ENCODE results near the gene STARD3.

The STARD3 gene

DNA sequence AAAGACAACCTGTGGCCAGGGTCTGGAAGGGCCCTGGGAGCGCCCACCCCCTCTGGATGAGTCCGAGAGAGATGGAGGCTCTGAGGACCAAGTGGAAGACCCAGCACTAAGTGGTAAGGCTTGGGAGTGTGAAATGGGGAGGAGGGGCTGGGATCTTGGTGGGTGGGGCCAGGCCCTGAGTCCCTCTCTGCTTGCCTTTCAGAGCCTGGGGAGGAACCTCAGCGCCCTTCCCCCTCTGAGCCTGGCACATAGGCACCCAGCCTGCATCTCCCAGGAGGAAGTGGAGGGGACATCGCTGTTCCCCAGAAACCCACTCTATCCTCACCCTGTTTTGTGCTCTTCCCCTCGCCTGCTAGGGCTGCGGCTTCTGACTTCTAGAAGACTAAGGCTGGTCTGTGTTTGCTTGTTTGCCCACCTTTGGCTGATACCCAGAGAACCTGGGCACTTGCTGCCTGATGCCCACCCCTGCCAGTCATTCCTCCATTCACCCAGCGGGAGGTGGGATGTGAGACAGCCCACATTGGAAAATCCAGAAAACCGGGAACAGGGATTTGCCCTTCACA is 1.2 kb upstream of the STARD3 start:
- peaks cover 12% of the 10 kb centered on the region for H3K27me3 Mint-ChIP-seq
- H3K36me3 Mint-ChIP-seq (ENCODE audit: low read depth) = no peaks in the 10 kb centered on the region
- no peak overlapping the region for H3K27ac Mint-ChIP-seq
- H3K4me1 Mint-ChIP-seq (ENCODE audit: low read depth) = peaks cover 43% of the 10 kb centered on the region
- H3K4me3 Mint-ChIP-seq = no peak overlapping the region
- H3K9me3 Mint-ChIP-seq = no peaks in the 10 kb centered on the region

DNA sequence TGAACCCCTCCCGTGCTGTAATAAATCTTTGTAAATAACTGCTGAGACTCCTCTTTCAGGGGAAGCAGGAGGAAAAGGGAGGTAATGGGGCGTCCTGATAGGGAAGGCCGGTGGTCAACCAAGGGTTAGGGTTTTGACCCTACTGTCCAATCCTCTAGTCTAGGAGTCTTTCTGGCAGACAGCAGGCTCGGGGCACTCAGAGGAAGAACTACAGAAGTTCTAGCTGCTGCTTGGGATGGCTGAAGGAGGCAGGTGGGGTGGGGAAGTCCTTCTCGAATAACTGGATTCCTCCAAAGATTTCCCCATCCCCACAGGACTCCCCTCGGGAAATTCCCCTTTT is 387 bp upstream of the STARD3 start:
- Mint-ChIP-seq H3K9me3 (no peaks in the 10 kb centered on the region), H3K4me1 (ENCODE audit: low read depth) (peaks cover 49% of the 10 kb centered on the region), H3K27me3 (peaks cover 5% of the 10 kb centered on the region), H3K36me3 (ENCODE audit: low read depth) (no peaks in the 10 kb centered on the region), H3K4me3 (peak overlapping the region; percentile 91), H3K27ac (peak overlapping the region; percentile 68)

DNA sequence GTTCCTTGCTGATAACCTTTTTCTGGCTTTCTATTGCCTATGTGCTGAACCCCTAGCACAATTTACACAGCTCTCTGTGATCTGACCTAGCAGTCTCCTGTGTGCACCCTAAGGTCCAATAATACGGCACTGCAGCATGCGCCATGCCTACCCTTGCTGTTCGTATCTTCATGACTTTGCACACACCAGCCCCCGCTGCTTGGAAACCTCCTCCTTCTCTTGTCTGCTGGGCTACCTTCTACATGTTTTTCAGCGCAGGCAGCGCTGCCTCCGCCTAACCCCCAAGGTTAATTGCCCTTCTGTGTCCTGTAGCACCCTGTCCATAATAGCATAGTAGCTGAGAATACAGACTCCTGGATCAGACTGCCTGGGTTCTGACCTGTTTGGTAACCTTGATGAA is 1.4 kb downstream of the STARD3 start:
- no peaks in the 10 kb centered on the region for H3K36me3 Mint-ChIP-seq (ENCODE audit: low read depth)
- H3K9me3 Mint-ChIP-seq = no peaks in the 10 kb centered on the region
- no peak overlapping the region for H3K27ac Mint-ChIP-seq

DNA sequence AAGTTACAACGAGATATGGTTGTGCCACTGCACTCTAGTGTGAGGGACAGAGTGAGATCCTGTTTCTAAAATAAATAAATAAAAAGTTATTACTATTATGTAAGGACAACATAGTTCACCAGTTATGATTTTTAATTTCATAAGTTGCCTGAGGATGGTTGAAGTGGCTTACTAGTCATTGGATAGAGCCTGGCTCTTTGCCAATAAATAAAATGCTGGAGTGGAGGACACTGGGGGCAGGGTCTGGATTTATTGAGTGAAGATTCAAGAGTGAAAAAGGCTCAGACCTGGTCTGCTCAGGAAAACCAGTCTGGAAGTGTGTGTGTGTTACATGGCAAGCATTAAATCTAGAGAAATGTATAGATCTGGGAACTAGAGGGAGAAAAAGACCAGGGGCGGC is 2.1 kb downstream of the STARD3 start:
- H3K27ac Mint-ChIP-seq = no peak overlapping the region
- H3K4me3 Mint-ChIP-seq = peak overlapping the region; percentile 19

More for the DNA sequence above, 1.4 kb downstream of the STARD3 start:
- H3K4me1 Mint-ChIP-seq (ENCODE audit: low read depth) = peaks cover 64% of the 10 kb centered on the region
- peak overlapping the region; percentile 91 for H3K4me3 Mint-ChIP-seq
- no peaks in the 10 kb centered on the region for H3K27me3 Mint-ChIP-seq

DNA sequence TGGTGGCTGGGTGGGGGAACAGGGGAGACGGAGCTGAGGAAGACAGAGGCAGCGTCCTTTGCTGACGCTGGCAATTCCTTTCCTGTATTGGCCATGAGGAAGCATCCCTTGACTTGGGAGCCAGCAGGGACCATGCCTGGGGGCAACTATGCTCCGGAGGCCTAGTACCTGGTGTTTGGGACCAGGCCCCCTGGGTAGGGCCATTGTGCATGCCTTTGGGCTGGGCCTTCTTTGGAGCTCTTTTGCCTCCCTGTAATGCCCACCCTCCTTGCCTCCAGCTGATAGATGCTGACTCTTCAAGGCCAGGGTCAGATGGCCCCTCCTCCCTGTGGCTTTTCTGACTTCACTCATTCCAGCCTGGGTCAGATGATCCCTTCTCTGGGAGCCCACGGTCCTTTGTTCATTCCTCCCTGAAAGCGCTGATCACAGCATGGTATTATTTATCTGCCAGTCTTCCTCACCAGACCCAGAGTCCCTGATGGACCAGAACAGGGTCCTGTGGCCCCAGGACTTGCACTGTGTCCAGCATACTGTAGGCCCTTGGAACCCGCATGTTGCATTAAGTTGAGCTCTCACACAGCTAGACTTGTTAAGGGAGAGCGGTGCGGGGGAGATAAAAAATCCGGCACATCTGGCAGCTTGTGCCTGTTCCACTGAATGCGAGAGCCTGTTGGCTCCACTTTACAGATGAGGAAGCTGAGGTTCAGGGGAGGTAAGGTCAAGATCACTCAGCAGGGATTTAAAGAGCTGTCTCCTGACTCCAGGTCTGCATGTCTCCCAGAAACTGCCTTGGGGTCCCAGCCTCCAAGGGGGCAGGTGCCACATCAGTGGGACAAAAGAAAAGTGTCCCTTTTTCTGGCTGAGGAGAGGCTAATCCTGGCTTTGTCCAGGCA is 2.9 kb downstream of the STARD3 start:
- H3K36me3 Mint-ChIP-seq (ENCODE audit: low read depth) = peaks cover under 1% of the 10 kb centered on the region
- peak overlapping the region; percentile 19 for H3K4me3 Mint-ChIP-seq
- peak overlapping the region; percentile 29 for H3K27ac Mint-ChIP-seq

More for the DNA sequence above, 2.1 kb downstream of the STARD3 start:
- no peaks in the 10 kb centered on the region for H3K36me3 Mint-ChIP-seq (ENCODE audit: low read depth)
- no peaks in the 10 kb centered on the region for H3K9me3 Mint-ChIP-seq
- peaks cover 72% of the 10 kb centered on the region for H3K4me1 Mint-ChIP-seq (ENCODE audit: low read depth)
- no peaks in the 10 kb centered on the region for H3K27me3 Mint-ChIP-seq

DNA sequence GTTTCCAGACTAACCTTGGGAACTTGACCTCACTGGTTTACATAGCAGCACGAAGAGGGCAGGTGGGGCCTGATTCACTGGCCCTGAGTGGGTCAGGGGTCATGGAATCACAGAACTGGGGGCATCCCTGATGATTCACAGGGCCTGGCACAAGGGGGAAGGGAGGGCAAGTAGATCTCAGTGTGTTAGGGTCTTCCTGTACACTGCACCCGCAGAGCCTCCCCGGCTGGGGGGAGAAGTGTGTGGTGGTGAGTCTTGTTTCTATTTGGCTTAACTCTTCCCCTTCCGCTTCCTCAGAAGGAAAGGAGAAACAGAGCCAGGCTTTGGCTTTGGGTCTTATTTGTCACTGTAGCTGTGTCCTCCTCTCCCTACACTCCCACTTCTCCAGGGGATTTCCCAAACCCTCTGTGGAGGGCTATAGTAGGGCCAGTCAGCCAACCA is 3.7 kb downstream of the STARD3 start:
- no peaks in the 10 kb centered on the region for H3K27me3 Mint-ChIP-seq
- no peaks in the 10 kb centered on the region for H3K9me3 Mint-ChIP-seq
- H3K27ac Mint-ChIP-seq = peak overlapping the region; percentile 38
- H3K36me3 Mint-ChIP-seq (ENCODE audit: low read depth) = peaks cover 8% of the 10 kb centered on the region
- no peak overlapping the region for H3K4me3 Mint-ChIP-seq
- peaks cover 85% of the 10 kb centered on the region for H3K4me1 Mint-ChIP-seq (ENCODE audit: low read depth)

More for the DNA sequence above, 2.9 kb downstream of the STARD3 start:
- H3K27me3 Mint-ChIP-seq = no peaks in the 10 kb centered on the region
- H3K9me3 Mint-ChIP-seq = no peaks in the 10 kb centered on the region
- H3K4me1 Mint-ChIP-seq (ENCODE audit: low read depth) = peaks cover 77% of the 10 kb centered on the region

DNA sequence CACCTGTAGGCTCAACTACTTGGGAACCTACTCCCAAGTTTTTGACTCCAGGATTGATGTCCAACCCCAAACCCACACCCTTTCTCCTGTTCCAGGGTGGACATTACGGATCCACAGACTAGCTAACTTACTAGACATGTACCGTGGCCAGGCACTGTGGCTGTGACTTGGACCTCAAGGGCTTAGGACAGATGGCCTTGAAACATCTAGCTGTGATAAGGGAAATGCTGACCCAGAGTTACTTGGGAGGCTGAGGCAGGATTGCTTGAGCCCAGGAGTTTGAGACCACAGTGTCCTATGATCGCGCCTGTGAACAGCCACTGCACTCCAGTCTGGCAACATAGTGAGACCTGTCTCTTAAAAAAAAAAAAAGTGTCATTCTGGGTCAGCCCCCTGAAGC is 4.2 kb downstream of the STARD3 start:
- Mint-ChIP-seq H3K27ac (no peak overlapping the region), H3K4me1 (ENCODE audit: low read depth) (peaks cover 85% of the 10 kb centered on the region), H3K9me3 (no peaks in the 10 kb centered on the region), H3K27me3 (no peaks in the 10 kb centered on the region), H3K4me3 (no peak overlapping the region), H3K36me3 (ENCODE audit: low read depth) (peaks cover 8% of the 10 kb centered on the region)

DNA sequence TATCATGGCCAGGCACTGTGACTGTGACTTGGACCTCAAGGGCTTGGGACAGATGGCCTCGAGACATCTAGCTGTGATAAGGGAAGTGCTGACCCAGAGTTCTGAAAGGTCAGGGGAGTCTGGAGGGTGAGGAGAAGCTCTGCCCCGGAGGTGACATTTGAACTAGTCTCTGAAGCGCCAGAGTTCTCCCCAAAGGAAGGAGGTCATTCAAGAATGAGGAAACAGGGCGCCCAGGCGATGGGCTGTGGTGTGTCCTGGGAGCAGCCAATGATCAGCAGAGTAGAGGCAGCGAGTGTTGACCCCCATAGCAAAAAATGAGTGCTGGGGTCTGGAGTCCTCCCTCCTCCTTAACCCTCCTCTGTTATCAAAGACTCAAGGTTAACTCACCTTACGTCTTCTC is 4.9 kb downstream of the STARD3 start:
- H3K4me3 Mint-ChIP-seq = no peak overlapping the region

DNA sequence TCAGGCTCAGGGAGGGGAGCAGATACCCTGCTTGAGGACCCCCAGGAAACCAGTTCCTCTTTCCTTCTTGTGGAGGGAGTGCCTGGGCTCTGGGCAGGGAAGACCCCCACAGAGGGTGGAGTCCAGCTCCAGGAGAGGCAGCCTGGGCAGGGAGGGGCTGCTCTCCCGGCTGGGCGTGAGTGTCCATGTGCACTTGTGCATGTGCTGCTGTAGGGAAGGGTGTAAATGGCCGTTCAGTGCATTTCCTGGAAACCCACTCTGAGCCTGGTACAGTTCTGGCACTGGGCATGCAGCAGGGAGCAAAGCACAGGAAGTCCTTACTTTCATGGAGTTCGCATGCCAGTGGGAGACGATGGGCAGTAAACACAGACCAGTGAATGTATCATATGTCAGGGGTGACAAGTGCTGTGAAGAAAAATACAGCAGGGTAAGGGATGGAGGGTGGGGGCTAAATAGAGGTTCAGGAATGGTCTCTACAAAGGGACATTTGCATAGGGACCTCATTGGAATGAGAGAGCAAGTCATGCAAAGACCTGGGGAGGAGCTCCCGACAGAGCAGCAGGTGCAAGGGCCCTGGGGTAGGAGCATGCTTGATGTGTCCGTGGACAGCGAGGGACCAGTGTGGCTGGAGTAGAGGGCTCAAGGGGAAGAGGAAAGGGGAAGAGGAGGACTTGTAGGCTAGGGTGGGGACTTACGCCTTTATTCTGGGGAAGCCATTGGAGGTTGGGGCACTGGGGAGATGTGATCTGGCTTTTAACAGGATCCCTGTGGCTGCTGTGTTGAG is 5.5 kb downstream of the STARD3 start:
- Mint-ChIP-seq H3K4me3 (no peak overlapping the region), H3K4me1 (ENCODE audit: low read depth) (peaks cover 84% of the 10 kb centered on the region), H3K36me3 (ENCODE audit: low read depth) (peaks cover 8% of the 10 kb centered on the region), H3K27ac (peak overlapping the region; percentile 1), H3K27me3 (no peaks in the 10 kb centered on the region), H3K9me3 (no peaks in the 10 kb centered on the region)

More for the DNA sequence above, 4.9 kb downstream of the STARD3 start:
- Mint-ChIP-seq H3K36me3 (ENCODE audit: low read depth) (peaks cover 8% of the 10 kb centered on the region), H3K9me3 (no peaks in the 10 kb centered on the region), H3K27me3 (no peaks in the 10 kb centered on the region), H3K27ac (no peak overlapping the region), H3K4me1 (ENCODE audit: low read depth) (peaks cover 84% of the 10 kb centered on the region)

DNA sequence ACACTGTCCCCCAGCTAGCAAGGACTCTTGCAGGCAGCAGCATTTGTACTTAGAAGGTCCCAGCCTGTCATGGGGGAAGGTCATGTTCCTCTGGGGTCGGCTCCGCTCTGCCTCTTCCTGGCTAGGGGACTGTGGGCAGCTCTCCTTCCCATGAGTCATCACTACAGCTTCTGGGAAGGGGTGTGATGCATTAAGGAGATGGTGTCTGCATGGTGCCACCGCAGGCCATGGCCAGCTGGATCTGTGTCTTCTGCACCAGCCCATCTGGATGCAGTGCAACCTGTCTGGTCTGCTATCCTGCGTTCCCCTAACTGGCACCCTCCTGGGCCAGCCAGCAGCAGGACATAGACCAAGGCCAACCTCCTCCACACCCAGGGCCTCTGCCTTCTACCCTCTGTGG is 6.3 kb downstream of the STARD3 start:
- H3K4me3 Mint-ChIP-seq = no peak overlapping the region
- H3K27ac Mint-ChIP-seq = peak overlapping the region; percentile 8
- H3K36me3 Mint-ChIP-seq (ENCODE audit: low read depth) = peaks cover 8% of the 10 kb centered on the region
- H3K9me3 Mint-ChIP-seq = no peaks in the 10 kb centered on the region
- H3K27me3 Mint-ChIP-seq = no peaks in the 10 kb centered on the region
- H3K4me1 Mint-ChIP-seq (ENCODE audit: low read depth) = peaks cover 77% of the 10 kb centered on the region

DNA sequence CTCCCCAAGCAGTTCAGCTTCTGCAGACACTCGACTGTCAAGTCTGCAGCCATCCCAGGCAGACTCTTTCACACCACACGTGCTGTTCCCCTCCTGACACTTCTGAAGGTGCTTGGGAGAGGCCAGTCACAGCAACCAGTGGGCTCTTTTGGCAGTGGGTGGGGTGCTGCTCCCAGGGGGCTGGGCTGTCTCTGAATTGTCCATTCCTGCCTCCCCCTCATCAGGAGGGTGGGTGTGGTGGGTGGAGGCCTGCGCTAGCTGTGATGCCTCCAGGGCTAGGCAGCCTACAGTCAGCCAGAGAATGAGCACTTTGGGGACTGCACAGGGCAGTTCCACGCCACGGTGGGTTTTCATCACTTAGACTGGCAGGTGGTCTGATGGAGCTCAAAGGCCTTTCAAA is 10.3 kb downstream of the STARD3 start:
- Mint-ChIP-seq H3K27me3 (no peaks in the 10 kb centered on the region), H3K4me3 (no peak overlapping the region), H3K27ac (no peak overlapping the region), H3K4me1 (ENCODE audit: low read depth) (peaks cover 62% of the 10 kb centered on the region), H3K36me3 (ENCODE audit: low read depth) (peaks cover 13% of the 10 kb centered on the region), H3K9me3 (no peaks in the 10 kb centered on the region)

DNA sequence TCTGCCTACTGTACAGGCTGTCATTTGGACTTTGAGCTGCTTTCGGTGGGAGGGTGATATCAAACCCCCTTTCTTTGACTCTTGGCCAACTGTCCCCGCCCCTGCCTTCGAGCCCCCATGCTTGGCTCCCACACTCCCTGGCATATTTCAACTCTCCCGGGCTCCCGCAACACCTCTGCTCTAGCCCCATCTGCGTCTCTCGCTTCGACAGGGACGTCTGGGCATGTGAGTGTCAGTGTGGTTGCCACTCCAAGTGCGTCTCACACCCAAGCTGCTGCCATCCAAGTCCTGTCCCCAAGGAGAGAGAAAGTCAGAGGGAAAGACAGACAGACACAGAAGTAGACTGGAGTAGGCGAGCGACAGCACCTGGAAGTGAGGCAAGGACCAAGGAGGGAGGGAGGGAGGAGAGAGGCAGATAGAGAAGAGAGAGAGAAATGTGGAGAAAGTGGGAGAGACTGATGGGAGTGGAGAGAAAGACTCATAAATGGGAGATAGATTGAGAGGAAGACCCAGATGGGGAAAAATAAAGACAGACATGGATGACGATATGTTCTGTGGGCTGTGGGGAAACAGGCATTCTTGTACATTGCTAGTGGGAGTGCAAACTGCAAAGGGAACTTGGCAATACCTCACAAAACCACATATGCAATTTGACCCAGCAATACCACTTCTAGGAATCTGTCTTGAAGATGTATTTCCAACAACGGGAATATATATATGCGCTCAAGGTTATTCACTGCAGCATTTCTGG is 11.8 kb downstream of the STARD3 start:
- H3K4me3 Mint-ChIP-seq = no peak overlapping the region
- H3K9me3 Mint-ChIP-seq = no peaks in the 10 kb centered on the region
- H3K4me1 Mint-ChIP-seq (ENCODE audit: low read depth) = peaks cover 52% of the 10 kb centered on the region
- no peak overlapping the region for H3K27ac Mint-ChIP-seq
- H3K27me3 Mint-ChIP-seq = no peaks in the 10 kb centered on the region
- H3K36me3 Mint-ChIP-seq (ENCODE audit: low read depth) = peaks cover 13% of the 10 kb centered on the region

DNA sequence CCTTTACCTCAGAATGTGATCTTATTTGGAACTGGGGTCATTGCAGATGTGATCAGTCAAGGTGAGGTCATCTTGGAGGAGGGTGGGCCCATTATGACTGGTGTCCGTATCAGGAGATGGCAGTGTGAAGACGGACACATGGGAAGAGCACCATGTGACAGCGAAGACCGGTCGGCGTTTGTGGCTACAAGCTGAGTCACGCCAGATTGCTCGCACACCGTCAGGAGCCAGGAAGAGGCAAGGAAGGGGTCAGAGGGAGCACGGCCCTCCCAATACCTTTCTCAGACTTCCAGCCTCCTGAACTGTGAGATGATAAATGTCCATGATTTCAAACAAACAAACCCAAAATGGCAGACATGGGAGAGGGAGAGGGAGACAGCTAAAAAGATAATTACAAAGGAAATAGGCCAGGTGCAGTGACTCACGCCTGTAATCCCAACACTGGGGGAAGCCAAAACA is 13.2 kb downstream of the STARD3 start:
- H3K4me1 Mint-ChIP-seq (ENCODE audit: low read depth) = peaks cover 49% of the 10 kb centered on the region
- H3K27ac Mint-ChIP-seq = no peak overlapping the region
- peaks cover 15% of the 10 kb centered on the region for H3K36me3 Mint-ChIP-seq (ENCODE audit: low read depth)
- no peak overlapping the region for H3K4me3 Mint-ChIP-seq
- H3K27me3 Mint-ChIP-seq = no peaks in the 10 kb centered on the region
- H3K9me3 Mint-ChIP-seq = no peaks in the 10 kb centered on the region

DNA sequence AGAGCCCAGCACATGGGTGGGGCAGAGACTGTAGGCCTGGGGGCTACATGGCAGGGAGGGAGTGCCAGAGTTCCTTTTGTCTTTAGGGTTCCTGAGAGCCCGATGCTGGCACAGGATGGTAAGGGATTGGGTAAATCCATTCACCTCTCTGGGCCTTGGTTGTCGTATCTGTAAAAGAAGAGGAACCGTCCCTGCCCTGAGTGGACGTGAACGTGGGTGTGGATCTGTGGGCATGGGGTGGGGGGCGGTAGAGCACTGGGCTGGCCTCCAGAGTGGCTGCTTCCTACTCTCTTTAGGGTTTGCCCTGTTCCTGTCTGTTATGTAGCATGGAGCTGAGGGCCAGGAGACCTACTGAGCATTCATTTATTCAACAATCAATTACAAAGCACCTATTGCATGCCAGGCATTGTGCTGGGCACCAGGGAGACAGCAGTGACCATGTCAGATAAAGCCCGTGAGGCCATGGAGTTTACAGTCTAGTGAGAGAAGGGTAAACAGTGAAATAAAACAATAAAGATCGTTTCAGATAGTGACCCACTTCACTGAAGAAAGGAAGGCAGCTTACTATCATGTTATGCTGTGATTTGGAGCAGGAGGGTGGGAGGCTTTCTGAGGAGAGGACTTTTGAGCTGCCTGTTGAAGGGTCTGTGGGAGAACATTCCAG is 15.1 kb downstream of the STARD3 start:
- Mint-ChIP-seq H3K9me3 (no peaks in the 10 kb centered on the region), H3K4me1 (ENCODE audit: low read depth) (peaks cover 43% of the 10 kb centered on the region), H3K27ac (no peak overlapping the region), H3K4me3 (no peak overlapping the region), H3K27me3 (no peaks in the 10 kb centered on the region), H3K36me3 (ENCODE audit: low read depth) (peaks cover 16% of the 10 kb centered on the region)
